Neural progenitor cell (in vitro differentiated cells): ENCODE measurements around the gene DLEC1. TPM values are rescaled to one million over a fixed set of nuclear protein-coding genes. Genes with fewer than 3 reads are reported as not detected.

Experiments used
- DNase-seq: peaks from one replicate; pipeline ENCODE4 v3.0.0-alpha.2; 2016; ENCODE audit warnings: low spot score
- H2AFZ ChIP-seq: fragments of 200-600 bp; sonication (generic); replicated peaks from 2 replicates; pipeline ENCODE4 v1.6.1; 2016; ENCODE audit warnings: antibody characterized with exemption
- H3F3A ChIP-seq: fragments of 200-600 bp; sonication (generic); 2 replicates; pipeline ENCODE4 v1.6.1; 2016; ENCODE audit warnings: antibody characterized with exemption, low read depth
- H3K27ac ChIP-seq: fragments of 200-600 bp; sonication (generic); 2 replicates; pipeline ENCODE4 v1.5.1; 2016; ENCODE audit warnings: mild to moderate bottlenecking
- H3K27me3 ChIP-seq: fragments of 200-600 bp; sonication (generic); 2 replicates; pipeline ENCODE4 v1.6.1; 2016; ENCODE audit warnings: mild to moderate bottlenecking, moderate library complexity
- H3K36me3 ChIP-seq: fragments of 200-600 bp; sonication (generic); 2 replicates; pipeline ENCODE4 v1.5.1; 2016
- H3K4me1 ChIP-seq: fragments of 200-600 bp; sonication (generic); 2 replicates; pipeline ENCODE4 v1.6.1; 2016; ENCODE audit warnings: mixed run types
- H3K4me2 ChIP-seq: fragments of 200-600 bp; sonication (generic); 2 replicates; pipeline ENCODE4 v1.6.1; 2016
- H3K4me3 ChIP-seq: fragments of 200-600 bp; sonication (generic); 2 replicates; pipeline ENCODE4 v1.5.1; 2016
- H3K79me2 ChIP-seq: fragments of 200-600 bp; sonication (generic); 2 replicates; pipeline ENCODE4 v1.6.1; 2016; ENCODE audit warnings: low read depth
- H3K9ac ChIP-seq: fragments of 200-600 bp; sonication (generic); 2 replicates; pipeline ENCODE4 v1.6.1; 2016
- H3K9me3 ChIP-seq: fragments of 200-600 bp; sonication (generic); 2 replicates; pipeline ENCODE4 v1.5.1; 2016; ENCODE audit warnings: low read depth
- H4K20me1 ChIP-seq: fragments of 200-600 bp; sonication (generic); 2 replicates; pipeline ENCODE4 v1.6.1; 2016; ENCODE audit warnings: low read depth
- H3K27ac Mint-ChIP-seq: 3 replicates; pipeline ENCODE4 v1.8.0; 2021; ENCODE audit warnings: mixed read lengths
- H3K27me3 Mint-ChIP-seq: 2 replicates; pipeline ENCODE4 v1.8.0; 2022; ENCODE audit warnings: low read depth, mild to moderate bottlenecking, inconsistent platforms, moderate library complexity, mixed read lengths; ENCODE audit not compliant: insufficient read depth
- H3K36me3 Mint-ChIP-seq: 3 replicates; pipeline ENCODE4 v1.8.0; 2021; ENCODE audit warnings: mixed read lengths
- H3K4me1 Mint-ChIP-seq: 3 replicates; pipeline ENCODE4 v1.8.0; 2021; ENCODE audit warnings: mixed read lengths
- H3K4me3 Mint-ChIP-seq: 3 replicates; pipeline ENCODE4 v1.8.0; 2021; ENCODE audit warnings: mild to moderate bottlenecking, moderate library complexity, mixed read lengths
- H3K9me3 Mint-ChIP-seq: 3 replicates; pipeline ENCODE4 v1.8.0; 2020; ENCODE audit warnings: mixed read lengths
- CTCF ChIP-seq: fragments of 200-600 bp; sonication (generic); IDR thresholded peaks from 2 replicates; pipeline ENCODE4 v1.5.1; 2017; ENCODE audit warnings: antibody characterized with exemption, mild to moderate bottlenecking
- EZH2 ChIP-seq: fragments of 200-600 bp; sonication (generic); IDR thresholded peaks from 2 replicates; pipeline ENCODE4 v1.6.1; 2017; ENCODE audit warnings: antibody characterized with exemption, mild to moderate bottlenecking, moderate library complexity
- EZH2phosphoT487 ChIP-seq: fragments of 200-600 bp; sonication (generic); IDR thresholded peaks from 2 replicates; pipeline ENCODE4 v1.6.1; 2017; ENCODE audit warnings: antibody characterized with exemption
- total RNA-seq: library from RNA; depleted of rRNA; stranded (reverse); fragments of >200 nt; gene quantifications from 2 replicates; pipeline ENCODE4 v1.2.3, GENCODE V29; 2015; ENCODE audit warnings: low replicate concordance

DLEC1 gene
- total RNA-seq, 1 donor from 2014 or later = 0.60 TPM

GRCh38 chr3:38143511-38143910 is 104.5 kb downstream of the DLEC1 start:
- Mint-ChIP-seq H3K27me3 (peaks cover 15% of the 10 kb centered on the region), H3K36me3 (no peaks in the 10 kb centered on the region), H3K4me1 (no peaks in the 10 kb centered on the region), H3K27ac (no peak overlapping the region), H3K9me3 (peaks cover 7% of the 10 kb centered on the region), H3K4me3 (no peak overlapping the region)
- no peak for DNase-seq
- H3K36me3 ChIP-seq = no peaks in the 10 kb centered on the region
- peaks cover 8% of the 10 kb centered on the region for H3K9me3 ChIP-seq
- peaks cover 13% of the 10 kb centered on the region for H3K79me2 ChIP-seq
- no peak overlapping the region for H3K4me3 ChIP-seq
- H3F3A ChIP-seq = no peaks in the 10 kb centered on the region
- no peaks in the 10 kb centered on the region for H4K20me1 ChIP-seq
- no peak overlapping the region for H2AFZ ChIP-seq
- no peak overlapping the region for H3K27ac ChIP-seq
- peaks cover 8% of the 10 kb centered on the region for H3K4me1 ChIP-seq
- no peak overlapping the region for H3K4me2 ChIP-seq
- H3K9ac ChIP-seq = no peak overlapping the region
- H3K27me3 ChIP-seq = no peaks in the 10 kb centered on the region
- TF ChIP-seq EZH2phosphoT487 (no peak), EZH2 (no peak), CTCF (no peak)

GRCh38 chr3:38146504-38146903 is 107.5 kb downstream of the DLEC1 start:
- H3K36me3 ChIP-seq = no peaks in the 10 kb centered on the region
- H3K4me2 ChIP-seq = no peak overlapping the region
- no peaks in the 10 kb centered on the region for H3K4me1 ChIP-seq
- Mint-ChIP-seq H3K36me3 (no peaks in the 10 kb centered on the region), H3K4me3 (no peak overlapping the region), H3K27ac (no peak overlapping the region), H3K9me3 (peaks cover 7% of the 10 kb centered on the region), H3K27me3 (no peaks in the 10 kb centered on the region), H3K4me1 (no peaks in the 10 kb centered on the region)
- H3K9me3 ChIP-seq = peaks cover 8% of the 10 kb centered on the region
- no peak overlapping the region for H2AFZ ChIP-seq
- TF ChIP-seq EZH2phosphoT487 = no peak
- TF ChIP-seq CTCF = no peak
- TF ChIP-seq EZH2 = no peak
- no peaks in the 10 kb centered on the region for H3K27me3 ChIP-seq
- no peak overlapping the region for H3K27ac ChIP-seq
- H3K79me2 ChIP-seq = no peaks in the 10 kb centered on the region
- no peak overlapping the region for H3K4me3 ChIP-seq
- H4K20me1 ChIP-seq = no peaks in the 10 kb centered on the region
- no peaks in the 10 kb centered on the region for H3F3A ChIP-seq
- H3K9ac ChIP-seq = no peak overlapping the region
- DNase-seq = no peak

GRCh38 chr3:38147421-38147820 is 108.4 kb downstream of the DLEC1 start:
- Histone ChIP-seq H3K27me3 (no peaks in the 10 kb centered on the region), H3K36me3 (no peaks in the 10 kb centered on the region), H2AFZ (no peak overlapping the region), H3K9ac (no peak overlapping the region), H3K4me3 (no peak overlapping the region), H3F3A (no peaks in the 10 kb centered on the region), H4K20me1 (no peaks in the 10 kb centered on the region), H3K79me2 (no peaks in the 10 kb centered on the region), H3K27ac (no peak overlapping the region), H3K4me2 (no peak overlapping the region), H3K4me1 (no peaks in the 10 kb centered on the region), H3K9me3 (peaks cover 8% of the 10 kb centered on the region)
- no peak for DNase-seq
- H3K4me3 Mint-ChIP-seq = no peak overlapping the region
- TF ChIP-seq EZH2phosphoT487 (no peak), CTCF (no peak), EZH2 (no peak)
- no peaks in the 10 kb centered on the region for H3K36me3 Mint-ChIP-seq
- peaks cover 3% of the 10 kb centered on the region for H3K27me3 Mint-ChIP-seq
- H3K9me3 Mint-ChIP-seq = peaks cover 7% of the 10 kb centered on the region
- no peaks in the 10 kb centered on the region for H3K4me1 Mint-ChIP-seq
- H3K27ac Mint-ChIP-seq = no peak overlapping the region
